ENCODE measurements around the gene LY9.

DNA sequence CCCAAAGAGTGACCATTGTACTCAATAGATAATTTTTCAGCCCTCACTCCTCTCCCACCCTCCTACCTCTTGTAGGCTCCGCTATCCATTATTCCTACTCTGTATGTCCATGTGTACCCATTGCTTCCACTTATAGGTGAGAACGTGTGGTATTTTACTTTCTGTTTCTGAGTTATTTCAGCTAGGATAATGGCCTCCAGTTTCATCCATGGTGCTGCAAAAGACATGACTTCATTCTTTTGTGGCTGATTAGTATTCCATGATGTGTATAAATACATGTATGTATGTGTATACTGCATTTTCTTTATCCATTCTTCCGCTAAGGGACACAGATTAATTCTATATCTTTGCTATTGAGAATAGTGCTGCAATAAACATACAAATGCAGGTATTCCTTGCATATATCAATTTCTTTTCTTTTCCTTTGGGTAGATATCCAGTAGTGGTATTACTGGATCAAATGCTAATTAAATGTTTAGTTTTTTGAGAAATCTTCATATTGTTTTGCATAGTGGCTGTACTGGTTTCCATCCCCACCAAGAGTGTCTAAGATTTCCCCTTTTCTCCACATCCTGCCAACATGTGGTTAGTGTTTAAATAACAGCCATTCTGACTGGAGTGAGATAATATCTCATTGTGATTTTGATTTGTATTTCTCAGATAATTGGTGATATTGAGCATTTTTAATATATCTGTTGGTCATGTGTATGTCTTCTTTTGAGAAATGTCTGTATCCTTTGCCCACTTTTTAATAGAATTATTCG, 4.9 kb downstream of the LY9 start:
- TF ChIP-seq, protein P1, sequence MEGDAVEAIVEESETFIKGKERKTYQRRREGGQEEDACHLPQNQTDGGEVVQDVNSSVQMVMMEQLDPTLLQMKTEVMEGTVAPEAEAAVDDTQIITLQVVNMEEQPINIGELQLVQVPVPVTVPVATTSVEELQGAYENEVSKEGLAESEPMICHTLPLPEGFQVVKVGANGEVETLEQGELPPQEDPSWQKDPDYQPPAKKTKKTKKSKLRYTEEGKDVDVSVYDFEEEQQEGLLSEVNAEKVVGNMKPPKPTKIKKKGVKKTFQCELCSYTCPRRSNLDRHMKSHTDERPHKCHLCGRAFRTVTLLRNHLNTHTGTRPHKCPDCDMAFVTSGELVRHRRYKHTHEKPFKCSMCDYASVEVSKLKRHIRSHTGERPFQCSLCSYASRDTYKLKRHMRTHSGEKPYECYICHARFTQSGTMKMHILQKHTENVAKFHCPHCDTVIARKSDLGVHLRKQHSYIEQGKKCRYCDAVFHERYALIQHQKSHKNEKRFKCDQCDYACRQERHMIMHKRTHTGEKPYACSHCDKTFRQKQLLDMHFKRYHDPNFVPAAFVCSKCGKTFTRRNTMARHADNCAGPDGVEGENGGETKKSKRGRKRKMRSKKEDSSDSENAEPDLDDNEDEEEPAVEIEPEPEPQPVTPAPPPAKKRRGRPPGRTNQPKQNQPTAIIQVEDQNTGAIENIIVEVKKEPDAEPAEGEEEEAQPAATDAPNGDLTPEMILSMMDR (IDR thresholded peaks at IDR 0.05) = no peak
- no peak for TF ChIP-seq POLR2A (IDR thresholded peaks at IDR 0.05)

Measured in ovary (tissue), 3 donors.